SK-N-SH treated with all-trans-retinoic acid at 6 μM for 48 hours (cell line): ENCODE data around the gene CTNNA3.

Source experiments
- ATAC-seq: fragments of 200-7000 bp; cut with Tn5 transposase; 3 replicates; pipeline ENCODE4 v1.9.1; 2020; ENCODE audit warnings: mild to moderate bottlenecking, moderate library complexity
- ARNTL ChIP-seq: fragments of 450-650 bp; formaldehyde crosslinking; IDR thresholded peaks from 2 replicates; pipeline ENCODE4 v1.5.0; 2020; ENCODE audit warnings: low read depth, mild to moderate bottlenecking, moderate library complexity, borderline replicate concordance
- BACH2 ChIP-seq: fragments of 250-450 bp; sonication (Bioruptor Pico); IDR thresholded peaks from 2 replicates; pipeline ENCODE4 v1.9.0; 2021; ENCODE audit warnings: mild to moderate bottlenecking, borderline replicate concordance
- CSDC2 ChIP-seq: fragments of 250-450 bp; sonication (Bioruptor Pico); IDR thresholded peaks from 2 replicates; pipeline ENCODE4 v1.5.0; 2020; ENCODE audit warnings: mild to moderate bottlenecking, moderate library complexity
- ESRRG ChIP-seq: fragments of 250-450 bp; sonication (Bioruptor Pico); IDR thresholded peaks from 2 replicates; pipeline ENCODE4 v1.6.1; 2021; ENCODE audit warnings: mild to moderate bottlenecking
- GLIS3 ChIP-seq: fragments of 250-450 bp; sonication (Bioruptor Pico); IDR thresholded peaks from 2 replicates; pipeline ENCODE4 v1.5.0; 2020; ENCODE audit warnings: mild to moderate bottlenecking, moderate library complexity
- ISL1 ChIP-seq: fragments of 250-450 bp; sonication (Bioruptor Pico); IDR thresholded peaks from 2 replicates; pipeline ENCODE4 v2.1.2; 2022; ENCODE audit warnings: mild to moderate bottlenecking, moderate library complexity
- OSR1 ChIP-seq: fragments of 250-450 bp; sonication (Bioruptor Pico); IDR thresholded peaks from 2 replicates; pipeline ENCODE4 v1.8.0; 2022; ENCODE audit warnings: moderate library complexity, mild to moderate bottlenecking, inconsistent platforms
- PPARA ChIP-seq: fragments of 250-450 bp; sonication (Bioruptor Pico); IDR thresholded peaks from 2 replicates; pipeline ENCODE4 v1.5.0; 2020; ENCODE audit warnings: mild to moderate bottlenecking, borderline replicate concordance
- RARB ChIP-seq: fragments of 250-450 bp; sonication (Bioruptor Pico); IDR thresholded peaks from 2 replicates; pipeline ENCODE4 v1.8.0; 2021; ENCODE audit warnings: mild to moderate bottlenecking, moderate library complexity
- TCF4 ChIP-seq: fragments of 250-450 bp; sonication (Bioruptor Pico); IDR thresholded peaks from 2 replicates; pipeline ENCODE4 v1.8.0; 2021; ENCODE audit warnings: mild to moderate bottlenecking, moderate library complexity, borderline replicate concordance
- TOX ChIP-seq: fragments of 250-450 bp; sonication (Bioruptor Pico); IDR thresholded peaks from 2 replicates; pipeline ENCODE4 v1.8.0; 2021; ENCODE audit warnings: mild to moderate bottlenecking, moderate library complexity, borderline replicate concordance
- ZC3H10 ChIP-seq: fragments of 250-450 bp; sonication (Bioruptor Pico); IDR thresholded peaks from 2 replicates; pipeline ENCODE4 v1.5.1; 2021; ENCODE audit warnings: mild to moderate bottlenecking, moderate library complexity
- ZFP3 ChIP-seq: fragments of 250-450 bp; sonication (Bioruptor Pico); IDR thresholded peaks from 2 replicates; pipeline ENCODE4 v1.5.0; 2020; ENCODE audit warnings: mild to moderate bottlenecking, moderate library complexity
- ZFP30 ChIP-seq: fragments of 450-650 bp; formaldehyde crosslinking; IDR thresholded peaks from 2 replicates; pipeline ENCODE4 v1.5.0; 2022; ENCODE audit warnings: mild to moderate bottlenecking, moderate library complexity
- ZNF565 ChIP-seq: fragments of 450-650 bp; formaldehyde crosslinking; conservative IDR thresholded peaks from 2 replicates; pipeline ENCODE4 v1.5.0; 2020; ENCODE audit warnings: low read depth, mild to moderate bottlenecking, moderate library complexity
- ZNF70 ChIP-seq: fragments of 450-650 bp; formaldehyde crosslinking; IDR thresholded peaks from 2 replicates; pipeline ENCODE4 v1.5.0; 2020; ENCODE audit warnings: mild to moderate bottlenecking, moderate library complexity
- ZNF8 ChIP-seq: fragments of 450-650 bp; formaldehyde crosslinking; IDR thresholded peaks from 2 replicates; pipeline ENCODE4 v1.5.0; 2020; ENCODE audit warnings: mild to moderate bottlenecking, moderate library complexity
- TF ChIP-seq, protein P1 (sequence below): fragments of 250-450 bp; sonication (Bioruptor Pico); IDR thresholded peaks from 2 replicates; pipeline ENCODE4 v1.5.0; 2020; ENCODE audit warnings: mild to moderate bottlenecking, moderate library complexity
- TF ChIP-seq, protein P2 (sequence below): fragments of 250-450 bp; sonication (Bioruptor Pico); IDR thresholded peaks from 2 replicates; pipeline ENCODE4 v1.8.0; 2020; ENCODE audit warnings: mild to moderate bottlenecking, moderate library complexity, borderline replicate concordance
- TF ChIP-seq, protein P3 (sequence below): fragments of 250-450 bp; sonication (Bioruptor Pico); IDR thresholded peaks from 2 replicates; pipeline ENCODE4 v1.5.1; 2020; ENCODE audit warnings: low read depth, mild to moderate bottlenecking, moderate library complexity
- TF ChIP-seq, protein P4 (sequence below): fragments of 250-450 bp; sonication (Bioruptor Pico); IDR thresholded peaks from 2 replicates; pipeline ENCODE4 v1.8.0; 2021; ENCODE audit warnings: low read depth, mild to moderate bottlenecking, moderate library complexity, borderline replicate concordance
- TF ChIP-seq, protein P5 (sequence below): fragments of 250-450 bp; sonication (Bioruptor Pico); IDR thresholded peaks from 2 replicates; pipeline ENCODE4 v1.5.1; 2021; ENCODE audit warnings: mild to moderate bottlenecking, moderate library complexity

Gene CTNNA3

DNA sequence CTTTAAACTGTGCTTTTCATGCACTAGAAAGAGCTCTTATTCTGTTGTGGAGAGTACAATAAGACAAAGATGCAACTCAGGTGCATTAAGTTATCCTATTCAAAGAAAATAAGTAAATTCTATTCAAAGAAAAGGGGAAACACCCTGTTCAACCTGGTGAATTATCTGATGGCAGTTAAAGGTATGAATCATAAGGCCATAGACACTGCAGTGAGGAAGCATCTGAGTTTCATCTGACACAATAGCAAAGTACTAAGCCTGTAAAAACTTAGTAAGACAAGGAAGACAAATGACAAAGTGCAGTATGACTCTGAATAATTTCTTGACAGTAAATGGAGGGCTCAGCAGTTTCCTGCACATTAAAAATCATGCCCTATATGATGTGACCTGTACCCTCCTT lies 861.2 kb downstream of the CTNNA3 start:
- no peak for ATAC-seq
- TF ChIP-seq ISL1: no peak
- TF ChIP-seq, protein P1, sequence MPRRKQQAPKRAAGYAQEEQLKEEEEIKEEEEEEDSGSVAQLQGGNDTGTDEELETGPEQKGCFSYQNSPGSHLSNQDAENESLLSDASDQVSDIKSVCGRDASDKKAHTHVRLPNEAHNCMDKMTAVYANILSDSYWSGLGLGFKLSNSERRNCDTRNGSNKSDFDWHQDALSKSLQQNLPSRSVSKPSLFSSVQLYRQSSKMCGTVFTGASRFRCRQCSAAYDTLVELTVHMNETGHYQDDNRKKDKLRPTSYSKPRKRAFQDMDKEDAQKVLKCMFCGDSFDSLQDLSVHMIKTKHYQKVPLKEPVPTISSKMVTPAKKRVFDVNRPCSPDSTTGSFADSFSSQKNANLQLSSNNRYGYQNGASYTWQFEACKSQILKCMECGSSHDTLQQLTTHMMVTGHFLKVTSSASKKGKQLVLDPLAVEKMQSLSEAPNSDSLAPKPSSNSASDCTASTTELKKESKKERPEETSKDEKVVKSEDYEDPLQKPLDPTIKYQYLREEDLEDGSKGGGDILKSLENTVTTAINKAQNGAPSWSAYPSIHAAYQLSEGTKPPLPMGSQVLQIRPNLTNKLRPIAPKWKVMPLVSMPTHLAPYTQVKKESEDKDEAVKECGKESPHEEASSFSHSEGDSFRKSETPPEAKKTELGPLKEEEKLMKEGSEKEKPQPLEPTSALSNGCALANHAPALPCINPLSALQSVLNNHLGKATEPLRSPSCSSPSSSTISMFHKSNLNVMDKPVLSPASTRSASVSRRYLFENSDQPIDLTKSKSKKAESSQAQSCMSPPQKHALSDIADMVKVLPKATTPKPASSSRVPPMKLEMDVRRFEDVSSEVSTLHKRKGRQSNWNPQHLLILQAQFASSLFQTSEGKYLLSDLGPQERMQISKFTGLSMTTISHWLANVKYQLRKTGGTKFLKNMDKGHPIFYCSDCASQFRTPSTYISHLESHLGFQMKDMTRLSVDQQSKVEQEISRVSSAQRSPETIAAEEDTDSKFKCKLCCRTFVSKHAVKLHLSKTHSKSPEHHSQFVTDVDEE: no peak

DNA sequence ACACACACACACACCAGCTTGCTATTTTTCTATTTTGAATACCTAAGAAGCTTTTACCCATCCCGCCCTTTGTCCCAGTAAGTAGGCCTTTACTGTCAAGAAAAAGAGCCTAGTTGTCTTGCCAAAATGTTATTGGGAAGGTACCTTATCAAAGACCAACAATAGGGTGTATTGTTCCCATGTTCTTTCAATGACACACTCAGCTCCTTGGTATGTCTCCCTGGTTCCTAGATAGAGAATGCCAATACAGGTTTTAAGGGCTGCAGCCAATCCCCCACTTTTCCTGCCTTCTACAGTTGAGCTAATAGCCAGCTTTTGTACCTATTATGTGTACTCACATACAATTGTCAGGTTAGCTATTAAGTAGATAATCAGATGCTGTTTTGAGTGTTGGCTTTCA lies 862.1 kb downstream of the CTNNA3 start:
- no peak for ATAC-seq
- TF ChIP-seq ZNF70 (CRISPR knock-in tag) (no peak), BACH2 (CRISPR knock-in tag) (no peak)
- TF ChIP-seq, protein P2, sequence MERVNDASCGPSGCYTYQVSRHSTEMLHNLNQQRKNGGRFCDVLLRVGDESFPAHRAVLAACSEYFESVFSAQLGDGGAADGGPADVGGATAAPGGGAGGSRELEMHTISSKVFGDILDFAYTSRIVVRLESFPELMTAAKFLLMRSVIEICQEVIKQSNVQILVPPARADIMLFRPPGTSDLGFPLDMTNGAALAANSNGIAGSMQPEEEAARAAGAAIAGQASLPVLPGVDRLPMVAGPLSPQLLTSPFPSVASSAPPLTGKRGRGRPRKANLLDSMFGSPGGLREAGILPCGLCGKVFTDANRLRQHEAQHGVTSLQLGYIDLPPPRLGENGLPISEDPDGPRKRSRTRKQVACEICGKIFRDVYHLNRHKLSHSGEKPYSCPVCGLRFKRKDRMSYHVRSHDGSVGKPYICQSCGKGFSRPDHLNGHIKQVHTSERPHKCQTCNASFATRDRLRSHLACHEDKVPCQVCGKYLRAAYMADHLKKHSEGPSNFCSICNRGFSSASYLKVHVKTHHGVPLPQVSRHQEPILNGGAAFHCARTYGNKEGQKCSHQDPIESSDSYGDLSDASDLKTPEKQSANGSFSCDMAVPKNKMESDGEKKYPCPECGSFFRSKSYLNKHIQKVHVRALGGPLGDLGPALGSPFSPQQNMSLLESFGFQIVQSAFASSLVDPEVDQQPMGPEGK (CRISPR knock-in tag): no peak

DNA sequence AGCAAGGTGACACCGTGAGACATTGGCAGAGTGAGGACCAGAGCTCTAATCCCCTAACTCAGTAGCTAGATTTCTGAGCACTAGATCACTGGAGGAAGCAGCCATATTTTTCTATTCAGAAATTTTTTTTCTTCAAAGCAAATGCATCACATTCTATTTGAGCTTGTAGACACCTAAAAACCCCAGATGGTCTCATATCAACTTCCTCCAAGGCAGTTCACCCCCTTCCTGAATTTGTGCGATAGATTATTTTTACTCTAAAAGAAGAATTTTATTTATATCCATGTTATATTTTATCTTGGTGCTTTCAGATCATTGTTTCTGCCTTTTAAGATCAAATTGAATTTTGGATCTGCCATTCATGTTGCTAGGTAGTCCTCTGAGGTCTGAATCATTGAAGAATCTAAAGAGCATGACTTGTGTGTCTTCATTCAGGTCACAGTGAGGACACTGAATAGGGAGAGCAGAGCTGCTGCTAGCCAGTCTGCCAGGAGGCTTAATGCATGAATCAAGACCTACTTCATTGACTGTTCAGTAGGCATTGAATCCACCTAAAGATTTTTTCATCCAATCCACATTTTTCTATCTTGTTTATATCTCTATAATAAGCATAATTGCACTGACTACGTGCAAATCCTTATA lies 863.1 kb downstream of the CTNNA3 start:
- no peak for ATAC-seq
- no peak for TF ChIP-seq ESRRG (CRISPR knock-in tag)
- no peak for TF ChIP-seq ZNF565 (CRISPR knock-in tag)
- no peak for TF ChIP-seq OSR1 (CRISPR knock-in tag)
- TF ChIP-seq ISL1: no peak
- TF ChIP-seq, protein P3, sequence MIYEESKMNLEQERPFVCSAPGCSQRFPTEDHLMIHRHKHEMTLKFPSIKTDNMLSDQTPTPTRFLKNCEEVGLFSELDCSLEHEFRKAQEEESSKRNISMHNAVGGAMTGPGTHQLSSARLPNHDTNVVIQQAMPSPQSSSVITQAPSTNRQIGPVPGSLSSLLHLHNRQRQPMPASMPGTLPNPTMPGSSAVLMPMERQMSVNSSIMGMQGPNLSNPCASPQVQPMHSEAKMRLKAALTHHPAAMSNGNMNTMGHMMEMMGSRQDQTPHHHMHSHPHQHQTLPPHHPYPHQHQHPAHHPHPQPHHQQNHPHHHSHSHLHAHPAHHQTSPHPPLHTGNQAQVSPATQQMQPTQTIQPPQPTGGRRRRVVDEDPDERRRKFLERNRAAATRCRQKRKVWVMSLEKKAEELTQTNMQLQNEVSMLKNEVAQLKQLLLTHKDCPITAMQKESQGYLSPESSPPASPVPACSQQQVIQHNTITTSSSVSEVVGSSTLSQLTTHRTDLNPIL (CRISPR knock-in tag): no peak
- no peak for TF ChIP-seq ZNF8 (CRISPR knock-in tag)
- no peak for TF ChIP-seq ARNTL (CRISPR knock-in tag)
- no peak for TF ChIP-seq PPARA (CRISPR knock-in tag)
- TF ChIP-seq, protein P4, sequence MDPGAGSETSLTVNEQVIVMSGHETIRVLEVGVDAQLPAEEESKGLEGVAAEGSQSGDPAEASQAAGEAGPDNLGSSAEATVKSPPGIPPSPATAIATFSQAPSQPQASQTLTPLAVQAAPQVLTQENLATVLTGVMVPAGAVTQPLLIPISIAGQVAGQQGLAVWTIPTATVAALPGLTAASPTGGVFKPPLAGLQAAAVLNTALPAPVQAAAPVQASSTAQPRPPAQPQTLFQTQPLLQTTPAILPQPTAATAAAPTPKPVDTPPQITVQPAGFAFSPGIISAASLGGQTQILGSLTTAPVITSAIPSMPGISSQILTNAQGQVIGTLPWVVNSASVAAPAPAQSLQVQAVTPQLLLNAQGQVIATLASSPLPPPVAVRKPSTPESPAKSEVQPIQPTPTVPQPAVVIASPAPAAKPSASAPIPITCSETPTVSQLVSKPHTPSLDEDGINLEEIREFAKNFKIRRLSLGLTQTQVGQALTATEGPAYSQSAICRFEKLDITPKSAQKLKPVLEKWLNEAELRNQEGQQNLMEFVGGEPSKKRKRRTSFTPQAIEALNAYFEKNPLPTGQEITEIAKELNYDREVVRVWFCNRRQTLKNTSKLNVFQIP (CRISPR knock-in tag): no peak

DNA sequence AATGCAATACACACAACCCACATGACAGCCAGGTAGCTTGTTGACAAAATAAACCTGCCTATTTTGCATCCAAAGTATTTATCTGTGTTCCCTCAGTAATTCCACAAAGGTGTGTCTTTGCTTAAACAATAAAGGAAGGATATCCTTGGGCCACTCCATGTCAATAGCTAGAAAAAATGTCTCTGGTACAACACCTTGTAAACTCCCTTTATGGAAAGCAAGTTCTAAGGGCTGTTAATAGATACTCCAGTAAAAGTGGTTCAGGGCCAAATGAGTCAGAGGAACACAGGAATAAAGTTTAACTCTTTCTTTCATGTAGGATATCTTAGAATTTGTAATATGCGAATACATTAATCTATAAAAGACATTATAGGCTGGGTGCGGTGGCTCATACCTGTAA lies 867.0 kb downstream of the CTNNA3 start:
- no peak for ATAC-seq
- TF ChIP-seq, protein P4 (CRISPR knock-in tag): no peak
- TF ChIP-seq ISL1 (no peak), ZC3H10 (CRISPR knock-in tag) (no peak), ZFP3 (CRISPR knock-in tag) (no peak), PPARA (CRISPR knock-in tag) (no peak), ZFP30 (CRISPR knock-in tag) (no peak), RARB (no peak), TOX (CRISPR knock-in tag) (no peak), ESRRG (CRISPR knock-in tag) (no peak), ZNF565 (CRISPR knock-in tag) (no peak), GLIS3 (CRISPR knock-in tag) (no peak), TCF4 (CRISPR knock-in tag) (no peak), BACH2 (CRISPR knock-in tag) (no peak), CSDC2 (CRISPR knock-in tag) (no peak)
- TF ChIP-seq, protein P5, sequence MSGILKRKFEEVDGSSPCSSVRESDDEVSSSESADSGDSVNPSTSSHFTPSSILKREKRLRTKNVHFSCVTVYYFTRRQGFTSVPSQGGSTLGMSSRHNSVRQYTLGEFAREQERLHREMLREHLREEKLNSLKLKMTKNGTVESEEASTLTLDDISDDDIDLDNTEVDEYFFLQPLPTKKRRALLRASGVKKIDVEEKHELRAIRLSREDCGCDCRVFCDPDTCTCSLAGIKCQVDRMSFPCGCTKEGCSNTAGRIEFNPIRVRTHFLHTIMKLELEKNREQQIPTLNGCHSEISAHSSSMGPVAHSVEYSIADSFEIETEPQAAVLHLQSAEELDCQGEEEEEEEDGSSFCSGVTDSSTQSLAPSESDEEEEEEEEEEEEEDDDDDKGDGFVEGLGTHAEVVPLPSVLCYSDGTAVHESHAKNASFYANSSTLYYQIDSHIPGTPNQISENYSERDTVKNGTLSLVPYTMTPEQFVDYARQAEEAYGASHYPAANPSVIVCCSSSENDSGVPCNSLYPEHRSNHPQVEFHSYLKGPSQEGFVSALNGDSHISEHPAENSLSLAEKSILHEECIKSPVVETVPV: no peak
- TF ChIP-seq, protein P1: no peak
